HG03159 (cell line): ENCODE data around the gene ZBTB7C.

Source experiments
- ATAC-seq: cut with Tn5 transposase; IDR thresholded peaks from one replicate; pipeline ENCODE4 v1.9.1; 2021; ENCODE audit warnings: mild to moderate bottlenecking, moderate library complexity; ENCODE audit not compliant: unreplicated experiment

ZBTB7C gene

GRCh38 chr18:48048251-48048650, 360.9 kb downstream of the ZBTB7C start:
- no peak for ATAC-seq

- no peak for ATAC-seq
Measured at GRCh38 chr18:48046843-48047242, 362.3 kb downstream of the ZBTB7C start.

GRCh38 chr18:48045744-48046143, 363.4 kb downstream of the ZBTB7C start:
- no peak for ATAC-seq

- no peak for ATAC-seq
Measured at GRCh38 chr18:48044944-48045343, 364.2 kb downstream of the ZBTB7C start.

GRCh38 chr18:48043166-48043565, 366.0 kb downstream of the ZBTB7C start:
- no peak for ATAC-seq

GRCh38 chr18:48042431-48042830, 366.8 kb downstream of the ZBTB7C start:
- no peak for ATAC-seq

- ATAC-seq, result no peak
Measured at GRCh38 chr18:48040457-48041110, 368.6 kb downstream of the ZBTB7C start.

- no peak for ATAC-seq
Measured at GRCh38 chr18:48039769-48040215, 369.4 kb downstream of the ZBTB7C start.

- ATAC-seq, result no peak
Measured at GRCh38 chr18:48038636-48039035, 370.5 kb downstream of the ZBTB7C start.

GRCh38 chr18:48037481-48038271, 371.5 kb downstream of the ZBTB7C start:
- ATAC-seq, result no peak

- ATAC-seq, result no peak
Measured at GRCh38 chr18:48036641-48037421, 372.4 kb downstream of the ZBTB7C start.

GRCh38 chr18:48036226-48036625, 373.0 kb downstream of the ZBTB7C start:
- no peak for ATAC-seq

- ATAC-seq, result no peak
Measured at GRCh38 chr18:48035556-48035860, 373.7 kb downstream of the ZBTB7C start.

- ATAC-seq, result no peak
Measured at GRCh38 chr18:48034651-48035555, 374.3 kb downstream of the ZBTB7C start.

- ATAC-seq, result no peak
Measured at GRCh38 chr18:48033790-48034650, 375.2 kb downstream of the ZBTB7C start.

GRCh38 chr18:48032876-48033789, 376.1 kb downstream of the ZBTB7C start:
- ATAC-seq, result no peak

GRCh38 chr18:48031641-48032040, 377.5 kb downstream of the ZBTB7C start:
- ATAC-seq, result no peak

GRCh38 chr18:48030616-48031480, 378.3 kb downstream of the ZBTB7C start:
- no peak for ATAC-seq
